Neural cell (in vitro differentiated cells): ENCODE data around the gene SLC24A2.

Experiments used
- POLR2AphosphoS5 ChIP-seq: IDR thresholded peaks from 2 replicates; pipeline ENCODE4 v1.6.1; 2012
- TAF1 ChIP-seq: IDR thresholded peaks from 2 replicates; pipeline ENCODE4 v1.6.1; 2012; ENCODE audit warnings: low read depth
- TF ChIP-seq, protein P1 (sequence below): fragments of 450-650 bp; IDR thresholded peaks from 2 replicates; pipeline ENCODE4 v1.5.1; 2014; ENCODE audit warnings: antibody characterized with exemption, mild to moderate bottlenecking, moderate library complexity; ENCODE audit not compliant: poor library complexity, severe bottlenecking

DNA sequence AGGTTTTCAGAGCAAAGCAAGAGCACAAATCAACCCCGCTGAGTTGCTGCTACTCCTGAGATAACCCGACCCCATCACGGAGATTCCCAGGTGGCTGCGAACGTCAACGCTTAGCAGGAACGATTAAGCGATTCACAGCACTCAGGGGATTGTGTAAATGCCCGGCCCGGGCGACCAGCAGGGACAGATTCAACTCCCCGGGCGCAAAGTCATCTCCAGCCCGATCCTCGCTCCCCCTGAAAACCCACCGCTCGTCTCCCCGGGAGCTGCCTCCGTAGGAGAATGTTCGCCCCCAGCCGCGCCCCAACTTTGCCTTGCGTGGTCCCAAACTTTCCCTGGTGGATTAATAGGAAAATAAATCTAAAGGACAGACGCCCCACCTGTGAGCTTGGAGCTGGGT is 685 bp downstream of the SLC24A2 start:
- TF ChIP-seq, protein P1, sequence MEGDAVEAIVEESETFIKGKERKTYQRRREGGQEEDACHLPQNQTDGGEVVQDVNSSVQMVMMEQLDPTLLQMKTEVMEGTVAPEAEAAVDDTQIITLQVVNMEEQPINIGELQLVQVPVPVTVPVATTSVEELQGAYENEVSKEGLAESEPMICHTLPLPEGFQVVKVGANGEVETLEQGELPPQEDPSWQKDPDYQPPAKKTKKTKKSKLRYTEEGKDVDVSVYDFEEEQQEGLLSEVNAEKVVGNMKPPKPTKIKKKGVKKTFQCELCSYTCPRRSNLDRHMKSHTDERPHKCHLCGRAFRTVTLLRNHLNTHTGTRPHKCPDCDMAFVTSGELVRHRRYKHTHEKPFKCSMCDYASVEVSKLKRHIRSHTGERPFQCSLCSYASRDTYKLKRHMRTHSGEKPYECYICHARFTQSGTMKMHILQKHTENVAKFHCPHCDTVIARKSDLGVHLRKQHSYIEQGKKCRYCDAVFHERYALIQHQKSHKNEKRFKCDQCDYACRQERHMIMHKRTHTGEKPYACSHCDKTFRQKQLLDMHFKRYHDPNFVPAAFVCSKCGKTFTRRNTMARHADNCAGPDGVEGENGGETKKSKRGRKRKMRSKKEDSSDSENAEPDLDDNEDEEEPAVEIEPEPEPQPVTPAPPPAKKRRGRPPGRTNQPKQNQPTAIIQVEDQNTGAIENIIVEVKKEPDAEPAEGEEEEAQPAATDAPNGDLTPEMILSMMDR = no peak
- TF ChIP-seq POLR2AphosphoS5 = peak; percentile 30
- TF ChIP-seq TAF1 = no peak
